HK-2 (cell line): ENCODE measurements around the gene ADGRG6.

Experiments
- DNase-seq: peaks from one replicate; pipeline ENCODE4 v3.0.0-alpha.2; 2018; ENCODE audit not compliant: unreplicated experiment

ADGRG6 gene

DNA sequence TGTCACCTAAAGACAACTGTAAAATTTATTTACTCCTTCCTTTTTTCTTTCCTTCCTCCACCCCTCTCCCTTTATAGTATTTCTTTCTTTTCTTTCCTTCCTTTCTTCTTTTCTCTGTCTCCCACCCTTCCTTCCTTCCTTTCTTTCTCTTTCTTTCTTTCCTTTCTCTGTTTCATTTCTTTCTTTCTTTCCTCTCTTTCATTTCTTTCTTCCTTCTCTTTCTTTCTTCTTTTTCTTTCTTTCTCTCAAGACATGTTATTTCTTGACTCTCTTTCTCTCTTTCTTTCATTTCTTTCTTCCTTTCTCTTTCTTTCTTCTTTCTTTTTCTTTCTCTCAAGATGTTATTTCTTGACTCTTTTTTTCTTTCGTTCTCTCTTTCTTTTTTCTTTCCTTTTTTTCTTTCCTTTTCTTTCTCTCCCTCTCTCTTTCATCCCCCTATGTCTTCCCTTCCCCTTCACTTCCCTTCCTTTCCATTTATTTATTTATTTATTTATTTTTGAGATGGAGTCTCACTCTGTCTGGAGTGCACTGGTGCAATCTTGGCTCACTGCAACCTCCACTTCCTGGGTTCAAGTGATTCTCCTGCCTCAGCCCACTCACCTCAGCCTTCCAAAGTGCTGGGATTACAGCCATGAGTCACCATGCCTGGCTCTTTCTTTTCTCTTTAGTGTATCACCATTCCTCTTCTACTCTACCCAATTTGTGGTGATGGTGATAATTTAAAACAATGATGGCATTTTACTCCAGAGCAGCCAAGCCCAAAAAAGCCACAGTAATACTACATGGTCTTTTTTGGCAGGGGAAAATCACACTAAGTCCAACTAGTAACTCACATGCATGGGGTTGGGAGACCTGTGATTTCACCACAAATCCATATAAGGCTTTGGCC is 188.2 kb downstream of the ADGRG6 start:
- no peak for DNase-seq
